Thoracic aorta (tissue), 2 donors: ENCODE data around the gene SIX5. TPM values are rescaled to one million over a fixed set of nuclear protein-coding genes. Genes with fewer than 3 reads are reported as not detected.

Source experiments
- ATAC-seq: fragments of 150-250 bp; one replicate; pipeline ENCODE4 v1.8.0; 2017; ENCODE audit warnings: low read depth; ENCODE audit not compliant: insufficient number of reproducible peaks, low FRiP score
- DNase-seq: peaks from one replicate; pipeline ENCODE4 v3.0.0-alpha.2; 2020; ENCODE audit warnings: low spot score
- H3K27ac ChIP-seq, 2 donors: fragments of 200-600 bp; sonication (generic); 1 replicate in 1 of 2; 2 replicates in 1 of 2; pipeline ENCODE4 v1.5.1; 2016; ENCODE audit warnings: mild to moderate bottlenecking in 2 of 2, moderate library complexity in 2 of 2
- H3K27me3 ChIP-seq: fragments of 200-600 bp; sonication (generic); replicated peaks from 2 replicates; pipeline ENCODE4 v1.6.0; 2016; ENCODE audit warnings: mild to moderate bottlenecking; ENCODE audit not compliant: insufficient read depth
- H3K36me3 ChIP-seq: fragments of 200-600 bp; sonication (generic); one replicate; pipeline ENCODE4 v1.5.1; 2016
- H3K4me1 ChIP-seq, 2 donors: fragments of 200-600 bp; sonication (generic); 1 replicate in 1 of 2; 2 replicates in 1 of 2; pipeline versions ENCODE4 v1.5.1 to v1.6.0; 2016; ENCODE audit warnings: low read depth in 2 of 2, mild to moderate bottlenecking in 1 of 2; ENCODE audit not compliant: control insufficient read depth in 1 of 2
- H3K4me3 ChIP-seq: fragments of 200-600 bp; sonication (generic); 2 replicates; pipeline ENCODE4 v1.5.1; 2016; ENCODE audit warnings: mild to moderate bottlenecking
- H3K9me3 ChIP-seq: fragments of 200-600 bp; sonication (generic); 2 replicates; pipeline ENCODE4 v1.5.1; 2016
- CTCF ChIP-seq: fragments of 200-600 bp; sonication (generic); IDR thresholded peaks from one replicate; pipeline ENCODE4 v1.5.1; 2019; ENCODE audit warnings: antibody characterized with exemption
- total RNA-seq, 2 donors: library from RNA; depleted of rRNA; stranded (reverse); fragments of >200 nt; gene quantifications; one replicate each; pipeline versions ENCODE4 v1.1.0 to v1.2.3, GENCODE V29; 2016

Gene SIX5
- total RNA-seq, 2 donors from 2014 or later: 15.0 to 29.9 TPM

GRCh38 chr19:45778010-45778661 lies 9.1 kb upstream of the SIX5 start:
- Histone ChIP-seq H3K4me1 (peaks cover 6 to 22% of the 10 kb centered on the region in 2 donors), H3K27ac (peak overlapping the region in 1 of 2 donors; percentile 54), H3K9me3 (no peaks in the 10 kb centered on the region), H3K27me3 (no peaks in the 10 kb centered on the region), H3K4me3 (no peak overlapping the region), H3K36me3 (peaks cover 35% of the 10 kb centered on the region)
- no peak for DNase-seq
- no peak for ATAC-seq
- TF ChIP-seq CTCF: no peak

- peaks cover 42% of the 10 kb centered on the region for H3K36me3 ChIP-seq
- no peaks in the 10 kb centered on the region for H3K9me3 ChIP-seq
- H3K4me1 ChIP-seq: peaks cover 6 to 20% of the 10 kb centered on the region in 2 donors
- H3K27ac ChIP-seq: no peak overlapping the region
- no peak overlapping the region for H3K4me3 ChIP-seq
- DNase-seq: no peak
- ATAC-seq: no peak
- TF ChIP-seq CTCF: no peak
- no peaks in the 10 kb centered on the region for H3K27me3 ChIP-seq
Observed at GRCh38 chr19:45777395-45777961, 8.4 kb upstream of the SIX5 start.

GRCh38 chr19:45774765-45775164 lies 5.7 kb upstream of the SIX5 start:
- no peak for TF ChIP-seq CTCF
- ATAC-seq: no peak
- no peak overlapping the region for H3K27ac ChIP-seq
- H3K4me3 ChIP-seq: no peak overlapping the region
- no peaks in the 10 kb centered on the region for H3K9me3 ChIP-seq
- no peak for DNase-seq
- no peaks in the 10 kb centered on the region for H3K27me3 ChIP-seq
- H3K4me1 ChIP-seq: peaks cover 2 to 16% of the 10 kb centered on the region in 2 donors
- H3K36me3 ChIP-seq: peaks cover 53% of the 10 kb centered on the region

- no peak overlapping the region for H3K4me3 ChIP-seq
- no peak for DNase-seq
- ATAC-seq: no peak
- H3K27ac ChIP-seq: no peak overlapping the region
- H3K9me3 ChIP-seq: no peaks in the 10 kb centered on the region
- no peak for TF ChIP-seq CTCF
- H3K27me3 ChIP-seq: no peaks in the 10 kb centered on the region
- peaks cover 49% of the 10 kb centered on the region for H3K36me3 ChIP-seq
- H3K4me1 ChIP-seq: peaks cover 0 to 9% of the 10 kb centered on the region in 2 donors
Observed at GRCh38 chr19:45773384-45773783, 4.3 kb upstream of the SIX5 start.

GRCh38 chr19:45772912-45773311 lies 3.9 kb upstream of the SIX5 start:
- DNase-seq: no peak
- ATAC-seq: no peak
- Histone ChIP-seq H3K9me3 (no peaks in the 10 kb centered on the region), H3K36me3 (peaks cover 44% of the 10 kb centered on the region), H3K4me1 (peaks cover 0 to 9% of the 10 kb centered on the region in 2 donors), H3K4me3 (no peak overlapping the region), H3K27ac (peak overlapping the region in 1 of 2 donors; percentile 28), H3K27me3 (no peaks in the 10 kb centered on the region)
- no peak for TF ChIP-seq CTCF
